ENCODE data around the gene EFR3B.
"Not testable (repeated sequence)": the region's sequence is repeated elsewhere in the genome, so short reads cannot be mapped to it uniquely, and the experiment has no call there.

The EFR3B gene

GRCh38 chr2:25158096-25158852, 116.4 kb downstream of the EFR3B start:
- no peak for DNase-seq

DNA sequence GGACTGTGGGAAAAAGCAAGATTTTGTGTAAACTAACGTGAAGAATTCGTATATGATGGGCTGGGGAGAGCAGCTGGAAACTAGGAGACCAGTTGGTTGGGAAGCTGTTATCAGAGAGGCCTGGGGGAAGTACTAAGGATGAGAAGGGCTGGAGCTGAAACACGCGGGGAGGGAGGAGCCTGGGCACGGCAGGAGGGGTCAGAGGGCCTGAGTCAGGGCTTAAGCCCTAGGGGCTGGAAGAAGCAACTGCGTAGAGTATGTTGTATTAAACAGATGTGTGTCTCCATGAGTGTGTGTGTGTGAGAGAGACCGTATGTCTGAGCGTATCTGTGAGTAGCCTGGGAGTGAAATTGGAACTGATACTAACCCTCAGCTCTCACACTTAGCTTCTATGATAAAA, 118.1 kb downstream of the EFR3B start:
- DNase-seq = no peak

DNA sequence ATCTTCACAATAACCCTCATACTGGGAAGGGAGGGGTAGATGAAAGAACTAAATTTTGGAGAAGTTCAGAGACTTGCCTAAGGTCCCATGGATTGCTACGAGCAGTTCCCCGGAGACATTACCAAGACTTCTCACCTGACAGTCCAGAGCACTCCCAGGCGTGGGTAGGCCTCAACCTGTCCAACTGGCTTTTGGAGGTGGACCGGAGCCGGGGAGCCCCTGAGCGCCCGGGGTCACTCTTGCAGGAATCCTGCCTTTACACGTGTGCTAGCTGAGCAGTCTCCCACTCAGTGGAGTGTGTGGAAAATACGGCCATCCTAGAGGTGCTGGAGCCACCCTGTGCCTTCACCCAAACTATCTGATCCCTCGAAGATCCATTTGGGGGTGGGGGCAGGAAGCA, 118.5 kb downstream of the EFR3B start:
- DNase-seq = no peak

GRCh38 chr2:25161055-25161781, 119.3 kb downstream of the EFR3B start:
- peak; percentile 69 to 71 for DNase-seq

DNA sequence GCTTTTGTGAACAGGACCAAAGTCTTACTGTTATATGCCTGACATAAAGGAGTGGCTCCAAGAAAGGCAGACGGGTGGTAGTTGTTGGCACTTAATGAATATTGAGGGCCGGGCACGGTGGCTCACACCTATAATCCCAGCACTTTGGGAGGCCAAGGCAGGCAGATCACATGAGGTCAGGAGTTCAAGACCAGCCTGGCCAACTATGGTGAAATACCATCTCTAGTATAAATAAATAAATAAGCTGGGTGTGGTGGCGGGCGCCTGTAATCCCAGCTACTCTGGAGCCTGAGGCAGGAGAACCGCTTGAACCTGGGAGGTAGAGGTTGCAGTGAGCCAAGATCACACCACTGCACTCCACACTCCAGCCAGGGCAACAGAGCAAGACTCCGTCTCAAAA, 120.2 kb downstream of the EFR3B start:
- DNase-seq = not testable (repeated sequence)

DNA sequence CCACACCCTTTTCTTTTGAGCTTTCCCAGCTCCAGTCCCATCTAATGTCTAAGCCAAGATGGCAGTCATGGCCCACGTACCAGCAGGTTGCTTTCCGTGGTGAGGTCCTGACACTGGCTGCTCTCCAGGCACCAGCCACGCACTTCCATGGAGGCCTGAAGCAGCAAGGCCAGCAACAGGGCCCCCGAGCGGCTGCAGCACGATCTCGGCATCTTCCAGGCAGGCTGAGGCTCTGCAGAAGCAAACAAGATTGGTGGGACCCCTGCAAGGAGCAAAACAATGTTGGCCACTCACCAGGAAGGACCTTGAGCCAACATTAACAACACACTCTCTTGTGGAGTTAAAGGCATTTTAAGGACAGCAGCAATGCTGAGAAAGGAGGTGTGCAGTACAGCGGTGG, 122.7 kb downstream of the EFR3B start:
- no peak for DNase-seq

DNA sequence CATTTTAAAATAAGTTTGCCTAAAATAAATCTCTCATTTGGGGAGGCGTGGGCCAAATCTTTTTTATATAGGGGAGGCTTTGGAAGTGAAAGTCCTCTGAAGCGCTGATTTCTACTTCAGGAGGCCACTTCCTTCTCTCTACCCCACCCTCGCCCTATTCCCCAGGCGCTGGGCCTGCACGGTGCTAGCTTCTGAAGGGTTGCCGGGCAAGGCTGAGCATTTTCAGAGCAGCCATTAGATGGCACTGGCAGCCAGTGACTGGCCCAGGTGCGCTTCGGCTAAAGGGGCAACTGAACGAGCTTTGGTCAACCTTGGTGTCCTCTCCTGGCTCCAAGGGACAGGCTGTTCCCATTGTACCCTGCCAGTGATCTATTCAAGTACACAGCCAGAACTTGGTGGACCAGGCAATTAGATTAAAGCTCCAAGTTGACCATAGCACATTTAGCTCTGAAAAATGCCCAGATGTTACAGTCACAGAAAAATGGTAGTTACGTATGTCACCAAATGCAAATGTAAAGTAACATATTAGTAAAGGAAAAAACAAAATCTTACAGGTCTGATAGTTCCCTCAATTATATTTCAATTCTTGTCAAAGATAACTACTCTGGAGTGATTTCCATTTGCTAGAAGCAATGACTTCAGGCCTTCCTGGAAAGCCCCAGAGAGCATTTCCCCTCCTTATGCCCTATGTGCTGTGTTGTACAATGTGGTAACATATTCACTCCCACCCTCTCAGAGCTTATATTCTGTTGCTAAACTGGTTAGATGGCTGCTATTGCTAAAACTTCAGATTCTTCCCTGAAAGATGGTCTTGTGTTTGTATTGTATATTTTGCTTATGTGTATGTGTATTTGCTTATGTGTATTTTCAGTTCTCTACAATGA, 124.4 kb downstream of the EFR3B start:
- DNase-seq = peak; percentile 30 to 37

DNA sequence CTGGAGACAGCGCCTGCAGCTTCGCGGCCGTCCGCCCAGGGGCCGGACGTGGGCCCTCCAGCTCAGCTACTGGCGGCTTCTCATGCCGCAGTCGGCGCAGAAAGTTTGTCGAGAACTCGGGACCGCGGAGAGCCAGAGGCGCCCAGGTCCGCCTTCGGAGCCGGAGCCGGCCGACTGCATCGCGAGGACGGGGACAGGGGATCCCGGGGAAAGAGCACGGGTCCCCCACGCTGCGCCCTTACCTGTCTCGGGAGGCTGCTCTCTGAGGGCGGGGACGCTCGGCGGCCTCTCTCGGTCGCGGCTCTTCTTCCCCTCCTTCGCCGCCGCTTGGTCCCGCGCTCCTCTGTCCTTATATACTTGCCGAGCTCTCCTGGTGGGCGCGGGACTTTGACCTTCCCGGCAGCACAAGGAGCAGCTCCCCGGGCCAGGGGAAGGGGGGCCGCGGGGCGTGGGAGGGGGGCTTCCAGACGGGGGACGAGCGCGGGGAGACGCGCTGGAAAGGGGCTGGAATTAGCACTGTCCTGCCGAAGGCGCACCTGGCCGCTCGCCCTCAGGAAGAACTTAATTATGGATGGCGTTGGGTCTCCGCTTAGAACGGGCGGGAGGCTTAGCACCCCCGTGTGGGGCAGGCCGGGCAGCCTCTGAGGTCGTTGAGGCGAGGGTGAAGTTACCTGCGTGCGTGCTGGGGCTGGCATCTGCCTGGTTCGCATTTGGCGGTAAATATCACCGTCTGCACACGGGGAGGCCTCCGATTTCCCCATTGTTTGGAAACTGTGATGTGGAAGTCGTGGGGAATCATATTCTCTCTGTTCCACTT, 126.6 kb downstream of the EFR3B start, which contains the start of gene POMC:
POMC (minus strand) TSS at position 325 of the 817 bp plus-strand sequence. CDS start 3,808 bp downstream, outside the sequence.
- DNase-seq = peak in 1 of 2 experiments; percentile 24

DNA sequence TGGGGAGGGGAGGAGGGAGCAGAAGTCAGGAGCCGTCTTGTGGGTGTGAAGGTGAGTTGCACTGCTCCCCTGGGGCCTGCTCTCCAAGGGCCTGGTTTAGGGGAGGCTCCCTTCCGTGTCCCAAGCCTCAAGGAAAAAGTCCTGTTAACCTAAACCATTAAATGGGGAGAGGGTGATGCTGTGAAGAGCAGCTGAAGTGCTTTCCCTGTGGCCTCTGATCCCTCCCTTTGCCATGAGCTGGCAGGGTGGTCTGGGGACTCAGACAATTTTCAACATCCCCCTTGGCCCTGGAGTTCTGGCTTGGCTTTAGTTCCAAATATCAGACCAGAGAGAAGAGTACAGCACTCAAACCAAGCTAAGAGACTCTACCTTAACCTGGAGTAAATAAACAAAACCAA, 127.2 kb downstream of the EFR3B start:
- no peak for DNase-seq

DNA sequence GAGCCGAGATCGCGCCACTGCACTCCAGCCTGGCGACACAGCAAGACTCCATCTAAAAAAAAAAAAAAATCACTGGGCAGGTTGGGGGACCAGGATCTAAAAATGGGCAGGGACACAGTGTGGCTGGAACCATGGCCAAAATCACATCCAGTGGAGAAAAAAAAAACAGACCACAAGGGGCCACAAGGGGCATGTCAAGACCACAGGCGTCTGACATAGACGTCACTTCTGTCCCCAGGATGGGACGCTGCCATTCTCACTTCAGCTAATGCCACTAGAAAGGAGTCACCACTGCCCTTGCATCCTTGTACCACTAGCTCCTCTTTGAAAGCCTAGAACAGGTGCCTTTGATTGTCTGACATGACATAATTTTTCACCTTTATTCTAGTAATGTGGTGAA, 129.0 kb downstream of the EFR3B start:
- DNase-seq = no peak

DNA sequence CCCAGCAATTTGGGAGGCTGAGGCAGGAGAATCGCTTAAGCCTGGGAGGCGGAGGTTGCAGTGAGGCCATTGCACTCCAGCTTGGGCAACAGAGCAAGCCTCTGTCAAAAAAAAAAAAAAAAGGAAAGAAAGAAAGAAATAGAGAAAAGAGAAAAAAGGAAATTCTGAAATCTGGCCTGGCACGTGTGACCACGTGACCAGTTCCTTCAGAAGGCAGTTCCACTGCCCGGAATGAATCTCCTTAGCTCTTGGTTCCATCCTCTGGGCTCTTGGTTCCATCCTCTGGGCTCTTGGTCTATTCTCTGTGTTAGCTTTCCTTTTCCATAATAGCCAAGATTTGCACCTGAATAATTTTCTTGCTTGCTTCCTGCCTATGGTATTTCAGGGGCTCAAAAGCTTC, 131.8 kb downstream of the EFR3B start:
- no peak for DNase-seq

- no peak for DNase-seq
These were observed 132.5 kb downstream of the EFR3B start for GRCh38 chr2:25174192-25174861.

DNA sequence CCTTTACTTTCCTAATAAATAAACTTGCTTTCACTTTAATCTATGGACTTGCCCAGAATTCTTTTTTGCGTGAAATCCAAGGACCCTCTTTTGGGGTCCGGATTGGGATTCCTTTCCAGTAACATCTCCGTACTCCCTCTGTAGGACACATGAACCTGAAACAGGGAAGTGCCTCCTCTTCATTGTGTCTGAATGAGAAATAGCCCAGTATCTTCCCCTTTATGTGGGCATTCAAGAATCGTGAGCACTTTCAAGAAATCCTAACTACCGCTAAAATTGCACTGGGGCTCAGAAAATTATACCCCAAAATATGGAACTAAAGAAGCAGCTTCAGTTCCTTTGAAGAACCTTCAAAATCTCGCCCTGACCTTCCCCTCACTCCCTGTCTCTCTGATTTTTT, 134.3 kb downstream of the EFR3B start:
- no peak for DNase-seq

- DNase-seq = no peak
These were observed 134.8 kb downstream of the EFR3B start for GRCh38 chr2:25176541-25177181.

DNA sequence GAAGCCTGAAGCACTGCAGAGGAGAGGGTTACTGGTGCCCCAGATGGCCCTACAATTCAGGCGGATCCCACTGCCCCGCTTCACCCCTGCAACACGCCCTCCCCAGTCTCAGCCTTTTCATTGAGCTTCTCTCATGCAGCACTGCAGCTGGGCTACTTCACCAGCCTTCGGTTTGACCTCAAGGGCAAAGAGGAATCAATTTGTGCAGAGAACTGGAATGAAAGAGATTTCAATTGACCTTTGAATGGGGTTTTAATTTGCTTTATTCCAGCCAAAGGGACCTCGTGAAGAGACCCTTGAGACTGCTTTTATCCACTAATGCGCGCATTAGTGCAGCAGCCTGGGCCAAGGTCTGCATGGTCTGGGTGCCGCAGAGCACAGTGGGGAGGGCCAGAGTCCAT, 135.3 kb downstream of the EFR3B start:
- no peak for DNase-seq

- DNase-seq = no peak
These were observed 137.1 kb downstream of the EFR3B start for GRCh38 chr2:25178976-25179375.

- DNase-seq = no peak
These were observed 142.4 kb downstream of the EFR3B start for GRCh38 chr2:25184254-25184653.

- no peak for DNase-seq
These were observed 146.0 kb downstream of the EFR3B start for GRCh38 chr2:25187729-25188350.

DNA sequence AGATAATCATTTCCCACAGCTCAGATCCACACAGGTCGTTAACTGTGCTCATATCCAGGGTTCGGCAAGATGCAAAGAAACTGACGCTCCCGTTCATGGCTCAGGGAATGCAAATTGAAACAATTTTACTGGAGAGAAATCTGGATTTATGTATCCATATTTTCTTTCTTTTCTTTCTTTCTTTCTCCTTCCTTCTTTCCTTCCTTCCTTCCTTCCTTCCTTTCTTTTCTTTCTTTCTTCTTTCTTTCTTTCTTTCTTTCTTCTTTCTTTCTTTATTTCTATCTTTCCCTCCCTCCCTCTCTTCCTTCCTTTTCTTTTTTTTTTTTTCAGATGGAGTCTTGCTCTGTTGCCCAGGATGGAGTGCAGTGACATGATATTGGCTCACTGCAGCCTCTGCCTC, 146.5 kb downstream of the EFR3B start:
- DNase-seq = no peak

DNA sequence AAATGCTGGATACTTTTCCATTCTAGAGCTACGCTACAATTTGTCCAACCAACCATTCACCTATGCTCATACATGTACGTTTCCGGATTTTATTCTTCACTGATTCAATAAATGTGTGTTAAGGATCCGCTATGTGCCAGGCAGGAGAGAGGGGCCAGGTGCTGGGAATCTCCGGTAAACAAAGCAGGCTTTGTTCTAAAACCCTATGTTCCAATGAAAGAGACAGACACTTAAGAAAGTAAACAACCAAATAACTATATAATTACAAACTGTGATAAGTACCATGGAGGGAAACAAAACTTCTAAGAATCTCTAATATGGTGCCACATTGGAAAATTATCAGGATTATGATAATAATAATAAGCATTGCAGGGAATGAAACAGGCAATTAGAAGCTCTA, 148.7 kb downstream of the EFR3B start:
- DNase-seq = no peak

GRCh38 chr2:25194576-25195122, 152.8 kb downstream of the EFR3B start:
- DNase-seq = no peak

Data from stimulated activated CD4-positive, alpha-beta T cell treated with anti-CD3 and anti-CD28 coated beads, Interleukin-4, amount 100 ng/mL, for 4 hours (primary cell).